AG10803 (cell line): ENCODE measurements around the gene ATG12.
"Not testable (repeated sequence)": the region's sequence is repeated elsewhere in the genome, so short reads cannot be mapped to it uniquely, and the experiment has no call there.

Experiments used
- DNase-seq: peaks from one replicate; pipeline ENCODE4 v3.0.0; 2010; ENCODE audit warnings: low read depth
- H3K4me3 ChIP-seq: 2 replicates; pipeline ENCODE4 v1.5.1; 2011; ENCODE audit warnings: mild to moderate bottlenecking, low read length, control low read depth
- CTCF ChIP-seq: conservative IDR thresholded peaks from 2 replicates; pipeline ENCODE4 v1.5.1; 2011; ENCODE audit warnings: mild to moderate bottlenecking, low read length, control low read depth, inconsistent platforms

The ATG12 gene

GRCh38 chr5:115829913-115830312, 11.5 kb downstream of the ATG12 start:
- no peak for DNase-seq
- TF ChIP-seq CTCF, result no peak
- H3K4me3 ChIP-seq, result no peak overlapping the region

GRCh38 chr5:115825948-115826347, 15.4 kb downstream of the ATG12 start:
- no peak for TF ChIP-seq CTCF
- DNase-seq, result no peak

GRCh38 chr5:115824983-115825382, 16.4 kb downstream of the ATG12 start:
- not testable (repeated sequence) for DNase-seq, H3K4me3 ChIP-seq

More at GRCh38 chr5:115825948-115826347, 15.4 kb downstream of the ATG12 start:
- no peak overlapping the region for H3K4me3 ChIP-seq

GRCh38 chr5:115820846-115821245, 20.5 kb downstream of the ATG12 start:
- H3K4me3 ChIP-seq, result no peak overlapping the region
- DNase-seq, result no peak
- TF ChIP-seq CTCF, result no peak

- no peak for TF ChIP-seq CTCF
These were observed 22.5 kb downstream of the ATG12 start for GRCh38 chr5:115818821-115819220.

GRCh38 chr5:115817386-115817785, 24.0 kb downstream of the ATG12 start:
- no peak for TF ChIP-seq CTCF
- DNase-seq, result no peak
- H3K4me3 ChIP-seq, result no peak overlapping the region

More at GRCh38 chr5:115818821-115819220, 22.5 kb downstream of the ATG12 start:
- no peak for DNase-seq
- no peak overlapping the region for H3K4me3 ChIP-seq

GRCh38 chr5:115816226-115817081, 24.9 kb downstream of the ATG12 start, which contains the start of gene CDO1:
CDO1 (minus strand) TSS chr5:115816659; CDS start chr5:115816397, 262 bp downstream.
- TF ChIP-seq CTCF, result no peak
- DNase-seq, result peak; percentile 35
- H3K4me3 ChIP-seq, result peak within 1 kb of the TSS; percentile 65
